HL-60 (cell line): Measurements from ENCODE around the gene FBXL20.
A peak's percentile ranks its signal among the peaks of the same experiment; 100 is the strongest.
"Not testable (repeated sequence)": the region's sequence is repeated elsewhere in the genome, so short reads cannot be mapped to it uniquely, and the experiment has no call there.

ENCODE experiments used
- DNase-seq, 2 experiments: peaks; one replicate each; pipeline ENCODE4 v3.0.0-alpha.2; 2010 to 2020; ENCODE audit warnings: low read depth in 1 of 2, low spot score in 1 of 2
- H3K27ac ChIP-seq: fragments of 250-450 bp; sonication (Bioruptor Pico); replicated peaks from 2 replicates; pipeline ENCODE4 v1.5.1; 2020; ENCODE audit warnings: mild to moderate bottlenecking, moderate library complexity
- H3K27me3 ChIP-seq: fragments of 250-450 bp; sonication (Bioruptor Pico); 2 replicates; pipeline ENCODE4 v1.5.1; 2021; ENCODE audit warnings: mild to moderate bottlenecking, moderate library complexity; ENCODE audit not compliant: insufficient read depth, poor library complexity, severe bottlenecking
- H3K4me3 ChIP-seq: replicated peaks from 2 replicates; pipeline ENCODE4 v1.5.1; 2011; ENCODE audit warnings: mild to moderate bottlenecking, control low read depth, low read length; ENCODE audit not compliant: insufficient read depth
- GABPA ChIP-seq: IDR thresholded peaks from 2 replicates; pipeline ENCODE4 v1.6.1; 2012; ENCODE audit warnings: low read depth
- POLR2AphosphoS5 ChIP-seq: IDR thresholded peaks from 2 replicates; pipeline ENCODE4 v1.6.1; 2012; ENCODE audit warnings: low read depth
- REST ChIP-seq: IDR thresholded peaks from 2 replicates; pipeline ENCODE4 v1.6.1; 2012; ENCODE audit warnings: low read depth; ENCODE audit not compliant: insufficient replicate concordance
- SPI1 ChIP-seq: IDR thresholded peaks from 2 replicates; pipeline ENCODE4 v1.6.1; 2012; ENCODE audit warnings: low read depth, mild to moderate bottlenecking, borderline replicate concordance
- TF ChIP-seq, protein P1 (sequence below): IDR thresholded peaks from one replicate; pipeline ENCODE4 v1.5.1; 2011; ENCODE audit warnings: low read length, control low read depth, inconsistent platforms; ENCODE audit not compliant: insufficient read depth

FBXL20 gene

DNA sequence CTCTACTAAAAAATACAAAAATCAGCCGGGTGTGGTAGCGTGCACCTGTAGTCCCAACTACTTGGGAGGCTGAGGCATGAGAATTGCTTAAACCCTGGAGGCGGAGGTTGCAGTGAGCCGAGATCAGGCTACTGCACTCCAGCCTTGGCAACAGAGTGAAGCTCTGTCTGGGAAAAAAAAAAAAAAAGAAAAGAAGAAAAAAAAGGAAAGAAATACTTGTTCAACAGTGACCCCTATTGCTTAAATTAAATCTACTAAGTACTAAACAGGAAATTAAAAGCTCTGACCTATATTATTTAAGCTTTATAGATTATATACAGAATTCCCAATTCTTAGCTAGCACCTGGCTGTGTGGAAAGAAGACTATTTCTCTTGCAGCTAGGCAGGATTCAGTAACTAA, 48.9 kb downstream of the FBXL20 start:
- H3K27me3 ChIP-seq, result no peaks in the 10 kb centered on the region
- H3K27ac ChIP-seq, result peak overlapping the region; percentile 29; the same call in 1 of the 2 replicates
- H3K4me3 ChIP-seq, result no peak overlapping the region
- TF ChIP-seq SPI1 (no peak), POLR2AphosphoS5 (no peak), REST (no peak), GABPA (no peak)
- TF ChIP-seq, protein P1, sequence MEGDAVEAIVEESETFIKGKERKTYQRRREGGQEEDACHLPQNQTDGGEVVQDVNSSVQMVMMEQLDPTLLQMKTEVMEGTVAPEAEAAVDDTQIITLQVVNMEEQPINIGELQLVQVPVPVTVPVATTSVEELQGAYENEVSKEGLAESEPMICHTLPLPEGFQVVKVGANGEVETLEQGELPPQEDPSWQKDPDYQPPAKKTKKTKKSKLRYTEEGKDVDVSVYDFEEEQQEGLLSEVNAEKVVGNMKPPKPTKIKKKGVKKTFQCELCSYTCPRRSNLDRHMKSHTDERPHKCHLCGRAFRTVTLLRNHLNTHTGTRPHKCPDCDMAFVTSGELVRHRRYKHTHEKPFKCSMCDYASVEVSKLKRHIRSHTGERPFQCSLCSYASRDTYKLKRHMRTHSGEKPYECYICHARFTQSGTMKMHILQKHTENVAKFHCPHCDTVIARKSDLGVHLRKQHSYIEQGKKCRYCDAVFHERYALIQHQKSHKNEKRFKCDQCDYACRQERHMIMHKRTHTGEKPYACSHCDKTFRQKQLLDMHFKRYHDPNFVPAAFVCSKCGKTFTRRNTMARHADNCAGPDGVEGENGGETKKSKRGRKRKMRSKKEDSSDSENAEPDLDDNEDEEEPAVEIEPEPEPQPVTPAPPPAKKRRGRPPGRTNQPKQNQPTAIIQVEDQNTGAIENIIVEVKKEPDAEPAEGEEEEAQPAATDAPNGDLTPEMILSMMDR, result no peak
- DNase-seq, result no peak

GRCh38 chr17:39351508-39351907, 49.9 kb downstream of the FBXL20 start:
- Histone ChIP-seq H3K27me3 (no peaks in the 10 kb centered on the region), H3K4me3 (no peak overlapping the region), H3K27ac (no peak overlapping the region)
- TF ChIP-seq SPI1, result no peak
- no peak for TF ChIP-seq REST
- DNase-seq, result no peak

DNA sequence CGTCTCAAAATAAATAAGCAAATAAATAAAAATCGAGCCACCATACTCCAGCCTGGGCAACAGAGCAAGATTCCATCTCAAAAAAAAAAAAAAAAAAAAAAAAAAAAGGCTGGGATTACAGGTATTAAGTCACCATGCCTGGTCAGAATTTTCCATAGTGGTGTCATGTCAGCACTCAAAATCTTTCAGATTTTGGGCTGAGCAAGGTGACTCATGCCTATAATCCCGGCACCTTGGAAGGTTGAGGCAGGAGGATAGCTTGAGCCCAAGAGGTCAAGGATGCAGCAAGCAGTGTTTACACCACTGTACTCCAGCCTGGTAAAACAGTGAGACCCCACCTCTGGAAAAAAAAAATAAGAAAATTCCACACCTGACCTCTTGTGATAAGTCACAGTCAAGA, 52.2 kb downstream of the FBXL20 start:
- no peak for TF ChIP-seq SPI1
- TF ChIP-seq REST, result no peak
- no peak for TF ChIP-seq POLR2AphosphoS5
- TF ChIP-seq, protein P1, result no peak
- no peak for TF ChIP-seq GABPA
- Histone ChIP-seq H3K27me3 (no peaks in the 10 kb centered on the region), H3K27ac (no peak overlapping the region), H3K4me3 (no peak overlapping the region)
- DNase-seq, result no peak

DNA sequence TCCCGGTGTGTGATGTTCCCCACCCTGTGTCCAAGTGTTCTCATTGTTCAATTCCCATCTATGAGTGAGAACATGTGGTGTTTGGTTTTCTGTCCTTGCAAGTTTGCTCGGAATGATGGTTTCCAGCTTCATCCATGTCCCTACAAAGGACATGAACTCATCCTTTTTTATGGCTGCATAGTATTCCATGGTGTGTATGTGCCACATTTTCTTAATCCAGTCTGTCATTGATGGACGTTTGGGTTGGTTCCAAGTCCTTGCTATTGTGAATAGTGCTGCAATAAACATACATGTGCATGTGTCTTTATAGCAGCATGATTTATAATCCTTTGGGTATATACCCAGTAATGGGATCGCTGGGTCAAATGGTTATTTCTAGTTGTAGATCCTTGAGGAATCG, 54.6 kb downstream of the FBXL20 start:
- H3K27ac ChIP-seq, DNase-seq, H3K27me3 ChIP-seq, H3K4me3 ChIP-seq: not testable (repeated sequence)
